WTC11 (cell line): Measurements from ENCODE around the gene CFAP68. TPM values are rescaled to one million over a fixed set of nuclear protein-coding genes. Genes with fewer than 3 reads are reported as not detected.

Experiments
- ATAC-seq: fragments of 200-7000 bp; cut with Tn5 transposase; 2 replicates; pipeline ENCODE4 v1.10.0; 2021; ENCODE audit warnings: mild to moderate bottlenecking, moderate library complexity
- CTCF ChIA-PET: fragments of 300-600 bp; sonication (Branson Sonifier 250); formaldehyde crosslinking; loops from one replicate; lab custom pipeline; 2021; ENCODE audit warnings: antibody characterized with exemption; lab: Charles Lee
- POLR2A ChIA-PET: fragments of 350-600 bp; sonication (Branson Sonifier 250); formaldehyde crosslinking; loops from one replicate; lab custom pipeline; 2021; ENCODE audit warnings: antibody characterized with exemption; lab: Charles Lee
- DNase-seq: peaks from one replicate; pipeline ENCODE4 v3.0.0; 2021; ENCODE audit warnings: low spot score
- H3K27ac Mint-ChIP-seq: 2 replicates; pipeline ENCODE4 v1.8.0; 2021; ENCODE audit warnings: mixed read lengths
- H3K27me3 Mint-ChIP-seq: 2 replicates; pipeline ENCODE4 v1.8.0; 2021; ENCODE audit warnings: low read depth, mild to moderate bottlenecking, moderate library complexity, mixed read lengths
- H3K36me3 Mint-ChIP-seq: 2 replicates; pipeline ENCODE4 v1.8.0; 2021; ENCODE audit warnings: mixed read lengths
- H3K4me1 Mint-ChIP-seq: 2 replicates; pipeline ENCODE4 v1.8.0; 2022; ENCODE audit warnings: mixed read lengths
- H3K4me3 Mint-ChIP-seq: 2 replicates; pipeline ENCODE4 v1.8.0; 2021; ENCODE audit warnings: mild to moderate bottlenecking, moderate library complexity, mixed read lengths
- H3K9me3 Mint-ChIP-seq: 2 replicates; pipeline ENCODE4 v1.8.0; 2021; ENCODE audit warnings: mixed read lengths
- CREM ChIP-seq: sonication (generic); formaldehyde crosslinking; IDR thresholded peaks from 2 replicates; pipeline ENCODE4 v1.8.1; 2022; ENCODE audit warnings: mild to moderate bottlenecking, missing genetic modification reagents, moderate library complexity
- FOXK1 ChIP-seq: sonication (generic); formaldehyde crosslinking; IDR thresholded peaks from 2 replicates; pipeline ENCODE4 v1.8.0; 2022; ENCODE audit warnings: mild to moderate bottlenecking, moderate library complexity, missing genetic modification reagents
- GABPB1 ChIP-seq: sonication (generic); formaldehyde crosslinking; IDR thresholded peaks from 2 replicates; pipeline ENCODE4 v1.8.1; 2023; ENCODE audit warnings: mild to moderate bottlenecking, missing genetic modification reagents
- NFYB ChIP-seq: sonication (generic); formaldehyde crosslinking; conservative IDR thresholded peaks from 2 replicates; pipeline ENCODE4 v1.8.0; 2022; ENCODE audit warnings: low read depth, missing genetic modification reagents
- SP1 ChIP-seq: sonication (generic); formaldehyde crosslinking; conservative IDR thresholded peaks from 2 replicates; pipeline ENCODE4 v1.8.1; 2022; ENCODE audit warnings: missing genetic modification reagents
- TEAD1 ChIP-seq: sonication (generic); formaldehyde crosslinking; IDR thresholded peaks from 2 replicates; pipeline ENCODE4 v1.8.0; 2022; ENCODE audit warnings: mild to moderate bottlenecking, missing genetic modification reagents
- ZBTB43 ChIP-seq: sonication (generic); formaldehyde crosslinking; IDR thresholded peaks from 2 replicates; pipeline ENCODE4 v1.8.1; 2023; ENCODE audit warnings: mild to moderate bottlenecking, missing genetic modification reagents
- ZNF423 ChIP-seq: fragments of 250-450 bp; sonication (Bioruptor Pico); IDR thresholded peaks from 2 replicates; pipeline ENCODE4 v2.1.2; 2022; ENCODE audit warnings: mild to moderate bottlenecking, moderate library complexity
- ZNF512 ChIP-seq: sonication (generic); formaldehyde crosslinking; IDR thresholded peaks from 2 replicates; pipeline ENCODE4 v1.8.1; 2022; ENCODE audit warnings: missing genetic modification reagents, borderline replicate concordance
- total RNA-seq: library from RNA; stranded (reverse); gene quantifications from 3 replicates; pipeline ENCODE4 v1.2.3, GENCODE V29; 2021
- TF ChIP-seq, protein P1 (sequence below): sonication (generic); formaldehyde crosslinking; IDR thresholded peaks from 2 replicates; pipeline ENCODE4 v1.8.0; 2023; ENCODE audit warnings: missing genetic modification reagents, mild to moderate bottlenecking, borderline replicate concordance
- TF ChIP-seq, protein P2 (sequence below): fragments of 250-450 bp; sonication (Bioruptor Pico); IDR thresholded peaks from 2 replicates; pipeline ENCODE4 v2.1.2; 2022; ENCODE audit warnings: mild to moderate bottlenecking, moderate library complexity
- TF ChIP-seq, protein P3 (sequence below): sonication (generic); formaldehyde crosslinking; IDR thresholded peaks from 2 replicates; pipeline ENCODE4 v1.8.0; 2022; ENCODE audit warnings: missing genetic modification reagents
- TF ChIP-seq, protein P4 (sequence below): fragments of 250-450 bp; sonication (Bioruptor Pico); IDR thresholded peaks from 2 replicates; pipeline ENCODE4 v1.9.0; 2021; ENCODE audit warnings: moderate library complexity, mild to moderate bottlenecking, inconsistent platforms, borderline replicate concordance
- TF ChIP-seq, protein P5 (sequence below): sonication (generic); formaldehyde crosslinking; IDR thresholded peaks from 2 replicates; pipeline ENCODE4 v1.8.1; 2022; ENCODE audit warnings: mild to moderate bottlenecking, moderate library complexity, missing genetic modification reagents
- TF ChIP-seq, protein P6 (sequence below): sonication (generic); formaldehyde crosslinking; IDR thresholded peaks from 2 replicates; pipeline ENCODE4 v1.8.0; 2022; ENCODE audit warnings: mild to moderate bottlenecking, missing genetic modification reagents

The CFAP68 gene
- total RNA-seq, 1 experiment from 2014 or later, result 18.7 TPM

DNA sequence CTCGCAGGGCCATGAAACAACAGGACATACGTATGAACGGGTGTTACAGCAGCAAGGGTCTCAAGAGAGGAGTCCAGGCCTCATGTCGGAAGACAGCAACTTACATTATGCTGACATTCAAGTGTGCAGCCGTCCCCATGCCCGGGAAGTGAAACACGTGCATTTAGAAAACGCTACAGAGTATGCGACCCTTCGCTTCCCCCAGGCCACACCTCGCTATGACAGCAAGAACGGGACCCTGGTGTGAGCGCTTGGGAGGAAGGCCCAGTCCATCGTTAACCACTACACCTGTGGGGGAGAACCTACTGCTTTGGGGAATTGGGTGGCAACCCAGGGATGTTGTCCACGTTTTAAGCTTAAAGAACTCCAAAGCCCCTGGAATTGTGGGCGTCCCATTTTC is 46.6 kb downstream of the CFAP68 start (continued):
- no peak for TF ChIP-seq ZBTB43 (CRISPR knock-in tag)
- TF ChIP-seq, protein P1, sequence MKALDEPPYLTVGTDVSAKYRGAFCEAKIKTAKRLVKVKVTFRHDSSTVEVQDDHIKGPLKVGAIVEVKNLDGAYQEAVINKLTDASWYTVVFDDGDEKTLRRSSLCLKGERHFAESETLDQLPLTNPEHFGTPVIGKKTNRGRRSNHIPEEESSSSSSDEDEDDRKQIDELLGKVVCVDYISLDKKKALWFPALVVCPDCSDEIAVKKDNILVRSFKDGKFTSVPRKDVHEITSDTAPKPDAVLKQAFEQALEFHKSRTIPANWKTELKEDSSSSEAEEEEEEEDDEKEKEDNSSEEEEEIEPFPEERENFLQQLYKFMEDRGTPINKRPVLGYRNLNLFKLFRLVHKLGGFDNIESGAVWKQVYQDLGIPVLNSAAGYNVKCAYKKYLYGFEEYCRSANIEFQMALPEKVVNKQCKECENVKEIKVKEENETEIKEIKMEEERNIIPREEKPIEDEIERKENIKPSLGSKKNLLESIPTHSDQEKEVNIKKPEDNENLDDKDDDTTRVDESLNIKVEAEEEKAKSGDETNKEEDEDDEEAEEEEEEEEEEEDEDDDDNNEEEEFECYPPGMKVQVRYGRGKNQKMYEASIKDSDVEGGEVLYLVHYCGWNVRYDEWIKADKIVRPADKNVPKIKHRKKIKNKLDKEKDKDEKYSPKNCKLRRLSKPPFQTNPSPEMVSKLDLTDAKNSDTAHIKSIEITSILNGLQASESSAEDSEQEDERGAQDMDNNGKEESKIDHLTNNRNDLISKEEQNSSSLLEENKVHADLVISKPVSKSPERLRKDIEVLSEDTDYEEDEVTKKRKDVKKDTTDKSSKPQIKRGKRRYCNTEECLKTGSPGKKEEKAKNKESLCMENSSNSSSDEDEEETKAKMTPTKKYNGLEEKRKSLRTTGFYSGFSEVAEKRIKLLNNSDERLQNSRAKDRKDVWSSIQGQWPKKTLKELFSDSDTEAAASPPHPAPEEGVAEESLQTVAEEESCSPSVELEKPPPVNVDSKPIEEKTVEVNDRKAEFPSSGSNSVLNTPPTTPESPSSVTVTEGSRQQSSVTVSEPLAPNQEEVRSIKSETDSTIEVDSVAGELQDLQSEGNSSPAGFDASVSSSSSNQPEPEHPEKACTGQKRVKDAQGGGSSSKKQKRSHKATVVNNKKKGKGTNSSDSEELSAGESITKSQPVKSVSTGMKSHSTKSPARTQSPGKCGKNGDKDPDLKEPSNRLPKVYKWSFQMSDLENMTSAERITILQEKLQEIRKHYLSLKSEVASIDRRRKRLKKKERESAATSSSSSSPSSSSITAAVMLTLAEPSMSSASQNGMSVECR, result no peak
- TF ChIP-seq, protein P2, sequence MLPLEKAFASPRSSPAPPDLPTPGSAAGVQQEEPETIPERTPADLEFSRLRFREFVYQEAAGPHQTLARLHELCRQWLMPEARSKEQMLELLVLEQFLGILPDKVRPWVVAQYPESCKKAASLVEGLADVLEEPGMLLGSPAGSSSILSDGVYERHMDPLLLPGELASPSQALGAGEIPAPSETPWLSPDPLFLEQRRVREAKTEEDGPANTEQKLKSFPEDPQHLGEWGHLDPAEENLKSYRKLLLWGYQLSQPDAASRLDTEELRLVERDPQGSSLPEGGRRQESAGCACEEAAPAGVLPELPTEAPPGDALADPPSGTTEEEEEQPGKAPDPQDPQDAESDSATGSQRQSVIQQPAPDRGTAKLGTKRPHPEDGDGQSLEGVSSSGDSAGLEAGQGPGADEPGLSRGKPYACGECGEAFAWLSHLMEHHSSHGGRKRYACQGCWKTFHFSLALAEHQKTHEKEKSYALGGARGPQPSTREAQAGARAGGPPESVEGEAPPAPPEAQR (CRISPR knock-in tag), result no peak
- TF ChIP-seq, protein P3, sequence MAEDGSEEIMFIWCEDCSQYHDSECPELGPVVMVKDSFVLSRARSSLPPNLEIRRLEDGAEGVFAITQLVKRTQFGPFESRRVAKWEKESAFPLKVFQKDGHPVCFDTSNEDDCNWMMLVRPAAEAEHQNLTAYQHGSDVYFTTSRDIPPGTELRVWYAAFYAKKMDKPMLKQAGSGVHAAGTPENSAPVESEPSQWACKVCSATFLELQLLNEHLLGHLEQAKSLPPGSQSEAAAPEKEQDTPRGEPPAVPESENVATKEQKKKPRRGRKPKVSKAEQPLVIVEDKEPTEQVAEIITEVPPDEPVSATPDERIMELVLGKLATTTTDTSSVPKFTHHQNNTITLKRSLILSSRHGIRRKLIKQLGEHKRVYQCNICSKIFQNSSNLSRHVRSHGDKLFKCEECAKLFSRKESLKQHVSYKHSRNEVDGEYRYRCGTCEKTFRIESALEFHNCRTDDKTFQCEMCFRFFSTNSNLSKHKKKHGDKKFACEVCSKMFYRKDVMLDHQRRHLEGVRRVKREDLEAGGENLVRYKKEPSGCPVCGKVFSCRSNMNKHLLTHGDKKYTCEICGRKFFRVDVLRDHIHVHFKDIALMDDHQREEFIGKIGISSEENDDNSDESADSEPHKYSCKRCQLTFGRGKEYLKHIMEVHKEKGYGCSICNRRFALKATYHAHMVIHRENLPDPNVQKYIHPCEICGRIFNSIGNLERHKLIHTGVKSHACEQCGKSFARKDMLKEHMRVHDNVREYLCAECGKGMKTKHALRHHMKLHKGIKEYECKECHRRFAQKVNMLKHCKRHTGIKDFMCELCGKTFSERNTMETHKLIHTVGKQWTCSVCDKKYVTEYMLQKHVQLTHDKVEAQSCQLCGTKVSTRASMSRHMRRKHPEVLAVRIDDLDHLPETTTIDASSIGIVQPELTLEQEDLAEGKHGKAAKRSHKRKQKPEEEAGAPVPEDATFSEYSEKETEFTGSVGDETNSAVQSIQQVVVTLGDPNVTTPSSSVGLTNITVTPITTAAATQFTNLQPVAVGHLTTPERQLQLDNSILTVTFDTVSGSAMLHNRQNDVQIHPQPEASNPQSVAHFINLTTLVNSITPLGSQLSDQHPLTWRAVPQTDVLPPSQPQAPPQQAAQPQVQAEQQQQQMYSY, result no peak

- Mint-ChIP-seq H3K4me1 (peaks cover 28% of the 10 kb centered on the region), H3K36me3 (no peaks in the 10 kb centered on the region), H3K27ac (peak overlapping the region; percentile 96), H3K9me3 (no peaks in the 10 kb centered on the region), H3K4me3 (peak overlapping the region; percentile 74), H3K27me3 (no peaks in the 10 kb centered on the region)
- ChIA-PET POLR2A (interaction anchor here (0.7 to 2.6 kb wide), 11 partner anchors 8 to 160 kb away, joined by 3 to 21 read pairs (median 7); partner anchors contain the start of genes ALG9, C11orf52, CRYAB and DIXDC1), CTCF (interaction anchor here (0.5 to 2.9 kb wide), 28 partner anchors 8 to 412 kb away, joined by 3 to 67 read pairs (median 4); partner anchors contain the start of genes ALG9, BCO2, C11orf52 and CFAP68)
- peak; percentile 94 for ATAC-seq
- TF ChIP-seq CREM (CRISPR knock-in tag) (peak; percentile 52; the same call in 1 of the 2 replicates), SP1 (CRISPR knock-in tag) (peak; percentile 85), GABPB1 (CRISPR knock-in tag) (0 out of 2 replicates have a peak, but pooled peaks have one; percentile 25), ZNF423 (CRISPR knock-in tag) (no peak), NFYB (CRISPR knock-in tag) (peak; percentile 54), TEAD1 (peak; percentile 18; the same call in 1 of the 2 replicates), FOXK1 (CRISPR knock-in tag) (peak; percentile 45; the same call in 1 of the 2 replicates), ZNF512 (CRISPR knock-in tag) (no peak)
- TF ChIP-seq, protein P4, sequence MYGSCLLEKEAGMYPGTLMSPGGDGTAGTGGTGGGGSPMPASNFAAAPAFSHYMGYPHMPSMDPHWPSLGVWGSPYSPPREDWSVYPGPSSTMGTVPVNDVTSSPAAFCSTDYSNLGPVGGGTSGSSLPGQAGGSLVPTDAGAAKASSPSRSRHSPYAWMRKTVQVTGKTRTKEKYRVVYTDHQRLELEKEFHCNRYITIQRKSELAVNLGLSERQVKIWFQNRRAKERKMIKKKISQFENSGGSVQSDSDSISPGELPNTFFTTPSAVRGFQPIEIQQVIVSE (CRISPR knock-in tag), result no peak
- TF ChIP-seq, protein P5, sequence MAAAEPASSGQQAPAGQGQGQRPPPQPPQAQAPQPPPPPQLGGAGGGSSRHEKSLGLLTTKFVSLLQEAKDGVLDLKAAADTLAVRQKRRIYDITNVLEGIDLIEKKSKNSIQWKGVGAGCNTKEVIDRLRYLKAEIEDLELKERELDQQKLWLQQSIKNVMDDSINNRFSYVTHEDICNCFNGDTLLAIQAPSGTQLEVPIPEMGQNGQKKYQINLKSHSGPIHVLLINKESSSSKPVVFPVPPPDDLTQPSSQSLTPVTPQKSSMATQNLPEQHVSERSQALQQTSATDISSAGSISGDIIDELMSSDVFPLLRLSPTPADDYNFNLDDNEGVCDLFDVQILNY (CRISPR knock-in tag), result peak; percentile 68
- TF ChIP-seq, protein P6, sequence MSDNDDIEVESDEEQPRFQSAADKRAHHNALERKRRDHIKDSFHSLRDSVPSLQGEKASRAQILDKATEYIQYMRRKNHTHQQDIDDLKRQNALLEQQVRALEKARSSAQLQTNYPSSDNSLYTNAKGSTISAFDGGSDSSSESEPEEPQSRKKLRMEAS (CRISPR knock-in tag), result 0 out of 2 replicates have a peak, but pooled peaks have one; percentile 48
- DNase-seq, result peak; percentile 97
Observed at GRCh38 chr11:111926505-111927391, 47.4 kb downstream of the CFAP68 start.
